ENCODE results near the gene TSPAN1. TPM values are rescaled to one million over a fixed set of nuclear protein-coding genes. Genes with fewer than 3 reads are reported as not detected.

Gene TSPAN1
- total RNA-seq, 4 donors from 2014 or later: 228 to 1,657 (median 1,038) TPM

DNA sequence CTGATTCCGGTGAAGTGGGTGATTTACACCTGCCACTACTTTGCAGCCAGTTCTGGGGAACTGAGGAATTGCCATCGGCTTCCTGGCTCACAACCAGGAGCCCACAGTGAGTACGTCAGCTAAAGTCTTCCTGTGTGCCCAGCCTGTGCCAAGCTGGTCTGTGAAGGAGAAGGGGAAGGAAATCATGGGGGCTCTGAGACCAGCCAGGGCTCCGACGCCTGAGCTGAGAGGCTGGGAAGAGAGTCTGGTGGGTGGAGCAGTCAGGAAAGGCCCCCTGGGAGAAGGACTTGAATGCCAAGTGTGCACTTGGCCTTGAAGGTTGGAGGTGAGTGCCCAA, 29.5 kb downstream of the TSPAN1 start:
- in situ Hi-C loops (cut with MboI; ENCODE audit: low pct_ligation_motif_present in 1 of 4, low pct_unique_long_range_greater_than_20kb in 1 of 4, low sequenced_read_pairs in 3 of 4): no loop called here
- Histone ChIP-seq H3K36me3 (no peaks in the 10 kb centered on the region), H3K4me1 (peaks cover 4 to 16% (median 12%) of the 10 kb centered on the region in 4 donors), H3K27me3 (no peaks in the 10 kb centered on the region), H3K27ac (peak overlapping the region; percentile 72 to 88 (median 79)), H3K9me3 (no peaks in the 10 kb centered on the region), H3K4me3 (peak overlapping the region; percentile 57 to 73 (median 63))
- WGBS, 2 donors (ENCODE audit: low coverage in 1 of 2): 63% methylated on average over 5 of the region's 5 CpGs; no CpG with 5 or more reads in 1 of the 2 donors
- TF ChIP-seq EP300 (IDR thresholded peaks at IDR 0.05; ENCODE audit: low read depth): no peak
- TF ChIP-seq, protein P1, sequence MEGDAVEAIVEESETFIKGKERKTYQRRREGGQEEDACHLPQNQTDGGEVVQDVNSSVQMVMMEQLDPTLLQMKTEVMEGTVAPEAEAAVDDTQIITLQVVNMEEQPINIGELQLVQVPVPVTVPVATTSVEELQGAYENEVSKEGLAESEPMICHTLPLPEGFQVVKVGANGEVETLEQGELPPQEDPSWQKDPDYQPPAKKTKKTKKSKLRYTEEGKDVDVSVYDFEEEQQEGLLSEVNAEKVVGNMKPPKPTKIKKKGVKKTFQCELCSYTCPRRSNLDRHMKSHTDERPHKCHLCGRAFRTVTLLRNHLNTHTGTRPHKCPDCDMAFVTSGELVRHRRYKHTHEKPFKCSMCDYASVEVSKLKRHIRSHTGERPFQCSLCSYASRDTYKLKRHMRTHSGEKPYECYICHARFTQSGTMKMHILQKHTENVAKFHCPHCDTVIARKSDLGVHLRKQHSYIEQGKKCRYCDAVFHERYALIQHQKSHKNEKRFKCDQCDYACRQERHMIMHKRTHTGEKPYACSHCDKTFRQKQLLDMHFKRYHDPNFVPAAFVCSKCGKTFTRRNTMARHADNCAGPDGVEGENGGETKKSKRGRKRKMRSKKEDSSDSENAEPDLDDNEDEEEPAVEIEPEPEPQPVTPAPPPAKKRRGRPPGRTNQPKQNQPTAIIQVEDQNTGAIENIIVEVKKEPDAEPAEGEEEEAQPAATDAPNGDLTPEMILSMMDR (IDR thresholded peaks at IDR 0.05): no peak
- no peak for TF ChIP-seq POLR2A (IDR thresholded peaks at IDR 0.05)
- TF ChIP-seq POLR2AphosphoS5 (IDR thresholded peaks at IDR 0.05): no peak
- intact Hi-C loops (cut with DNase I; ENCODE audit: low total_unique reads): no loop called here
- DNase-seq: no peak

DNA sequence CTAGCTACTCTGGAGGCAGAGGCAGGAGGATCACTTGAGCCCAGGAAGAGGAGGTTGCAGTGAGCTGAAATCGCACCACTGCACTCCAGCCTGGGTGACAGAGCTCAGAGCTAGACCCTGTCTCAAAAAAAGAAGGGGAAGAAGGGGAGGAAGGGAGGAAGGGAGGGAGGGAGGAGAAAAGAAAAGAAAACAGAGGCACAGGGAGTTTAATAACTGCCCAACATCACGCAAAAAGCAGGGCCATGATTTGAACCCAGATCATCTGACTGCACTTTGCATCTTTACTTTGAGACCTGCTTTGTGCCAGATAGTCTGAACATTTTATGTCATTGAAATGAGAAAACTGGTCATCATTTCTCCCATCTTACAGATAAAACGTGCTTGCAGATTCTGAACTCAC, 30.3 kb downstream of the TSPAN1 start:
- 73 to 87% methylated on average over 3 of the region's 3 CpGs for WGBS, 2 donors (ENCODE audit: low coverage in 1 of 2)
- Histone ChIP-seq H3K9me3 (no peaks in the 10 kb centered on the region), H3K4me1 (peaks cover 4 to 16% (median 12%) of the 10 kb centered on the region in 4 donors), H3K4me3 (no peak overlapping the region), H3K27ac (peak overlapping the region in 2 of 4 donors; percentile 82 to 88), H3K36me3 (no peaks in the 10 kb centered on the region), H3K27me3 (no peaks in the 10 kb centered on the region)
- TF ChIP-seq, protein P1 (IDR thresholded peaks at IDR 0.05): no peak
- TF ChIP-seq POLR2A (IDR thresholded peaks at IDR 0.05) (no peak), EP300 (IDR thresholded peaks at IDR 0.05; ENCODE audit: low read depth) (no peak), POLR2AphosphoS5 (IDR thresholded peaks at IDR 0.05) (no peak)
- intact Hi-C loops (cut with DNase I; ENCODE audit: low total_unique reads): no loop called here
- no peak for DNase-seq
- in situ Hi-C loops (cut with MboI; ENCODE audit: low pct_ligation_motif_present in 1 of 4, low pct_unique_long_range_greater_than_20kb in 1 of 4, low sequenced_read_pairs in 3 of 4): no loop called here

DNA sequence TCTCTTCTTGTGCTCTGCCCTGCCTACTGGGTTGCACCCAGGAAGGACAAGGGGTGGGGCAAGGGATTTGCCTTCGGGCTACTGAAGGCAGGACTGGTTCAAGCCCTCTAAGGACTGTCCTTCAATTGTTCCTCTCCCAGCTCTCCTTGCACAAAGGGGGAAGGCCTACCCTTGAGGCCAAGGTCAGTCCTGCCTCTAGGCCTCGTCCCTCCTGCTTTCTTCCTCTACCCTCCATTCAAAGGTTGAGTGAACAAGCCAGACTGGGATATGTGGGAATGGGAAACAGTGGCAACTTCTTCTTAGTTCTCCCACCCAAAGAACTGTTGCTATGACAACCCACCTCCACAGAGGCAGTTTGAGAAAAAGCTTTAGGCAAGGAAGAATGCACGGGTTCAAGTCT, 30.9 kb downstream of the TSPAN1 start:
- WGBS, 2 donors (ENCODE audit: low coverage in 1 of 2): 43 to 55% methylated on average over 2 to 3 of the region's 3 CpGs
- peak overlapping the region in 1 of 4 donors; percentile 82 for H3K27ac ChIP-seq
- in situ Hi-C loops (cut with MboI; ENCODE audit: low pct_ligation_motif_present in 1 of 4, low pct_unique_long_range_greater_than_20kb in 1 of 4, low sequenced_read_pairs in 3 of 4): no loop called here

DNA sequence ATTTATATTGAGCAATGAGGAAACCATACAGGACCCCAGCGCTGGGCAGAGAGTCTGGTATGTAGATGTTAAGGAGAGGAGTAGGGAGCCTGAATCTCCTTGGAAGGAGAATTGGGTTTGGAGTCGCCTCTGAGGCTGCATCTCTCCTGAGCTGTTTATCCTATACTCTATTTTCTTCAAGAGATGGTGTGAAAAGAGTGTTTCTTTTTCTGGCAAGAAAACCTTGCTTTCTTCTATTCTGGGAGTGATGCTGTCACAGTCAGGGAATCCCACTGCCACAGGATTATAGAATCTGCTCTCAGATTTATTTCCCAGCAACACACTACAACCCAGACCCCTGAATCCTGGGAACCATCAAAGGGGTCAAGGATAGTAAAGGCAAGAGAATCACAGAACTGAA, 31.5 kb downstream of the TSPAN1 start:
- TF ChIP-seq POLR2AphosphoS5 (IDR thresholded peaks at IDR 0.05): no peak
- TF ChIP-seq, protein P1 (IDR thresholded peaks at IDR 0.05): no peak
- TF ChIP-seq POLR2A (IDR thresholded peaks at IDR 0.05): no peak
- no peak for TF ChIP-seq EP300 (IDR thresholded peaks at IDR 0.05; ENCODE audit: low read depth)
- peaks cover 4 to 16% (median 12%) of the 10 kb centered on the region in 4 donors for H3K4me1 ChIP-seq
- in situ Hi-C loops (cut with MboI; ENCODE audit: low pct_ligation_motif_present in 1 of 4, low pct_unique_long_range_greater_than_20kb in 1 of 4, low sequenced_read_pairs in 3 of 4) (no loop called here), intact Hi-C loops (cut with DNase I; ENCODE audit: low total_unique reads) (no loop called here)
- H3K27ac ChIP-seq: no peak overlapping the region
- WGBS, 2 donors (ENCODE audit: low coverage in 1 of 2): 52 to 92% methylated on average over 2 of the region's 2 CpGs
- H3K4me3 ChIP-seq: no peak overlapping the region
- H3K9me3 ChIP-seq: no peaks in the 10 kb centered on the region
- H3K36me3 ChIP-seq: no peaks in the 10 kb centered on the region
- H3K27me3 ChIP-seq: no peaks in the 10 kb centered on the region
- no peak for DNase-seq

More for the DNA sequence above, 30.9 kb downstream of the TSPAN1 start:
- TF ChIP-seq, protein P1 (IDR thresholded peaks at IDR 0.05): no peak
- TF ChIP-seq EP300 (IDR thresholded peaks at IDR 0.05; ENCODE audit: low read depth) (no peak), POLR2AphosphoS5 (IDR thresholded peaks at IDR 0.05) (no peak), POLR2A (IDR thresholded peaks at IDR 0.05) (no peak)
- no peaks in the 10 kb centered on the region for H3K27me3 ChIP-seq
- no peak overlapping the region for H3K4me3 ChIP-seq
- no peak for DNase-seq
- H3K4me1 ChIP-seq: peaks cover 4 to 16% (median 12%) of the 10 kb centered on the region in 4 donors
- intact Hi-C loops (cut with DNase I; ENCODE audit: low total_unique reads): no loop called here
- no peaks in the 10 kb centered on the region for H3K9me3 ChIP-seq
- H3K36me3 ChIP-seq: no peaks in the 10 kb centered on the region
